SIG-M5 (cell line): Measurements from ENCODE around the gene CBLN2.

Experiments
- DNase-seq: peaks from one replicate; lab custom pipeline; 2025; lab: John Stamatoyannopoulos, UW

Gene CBLN2

DNA sequence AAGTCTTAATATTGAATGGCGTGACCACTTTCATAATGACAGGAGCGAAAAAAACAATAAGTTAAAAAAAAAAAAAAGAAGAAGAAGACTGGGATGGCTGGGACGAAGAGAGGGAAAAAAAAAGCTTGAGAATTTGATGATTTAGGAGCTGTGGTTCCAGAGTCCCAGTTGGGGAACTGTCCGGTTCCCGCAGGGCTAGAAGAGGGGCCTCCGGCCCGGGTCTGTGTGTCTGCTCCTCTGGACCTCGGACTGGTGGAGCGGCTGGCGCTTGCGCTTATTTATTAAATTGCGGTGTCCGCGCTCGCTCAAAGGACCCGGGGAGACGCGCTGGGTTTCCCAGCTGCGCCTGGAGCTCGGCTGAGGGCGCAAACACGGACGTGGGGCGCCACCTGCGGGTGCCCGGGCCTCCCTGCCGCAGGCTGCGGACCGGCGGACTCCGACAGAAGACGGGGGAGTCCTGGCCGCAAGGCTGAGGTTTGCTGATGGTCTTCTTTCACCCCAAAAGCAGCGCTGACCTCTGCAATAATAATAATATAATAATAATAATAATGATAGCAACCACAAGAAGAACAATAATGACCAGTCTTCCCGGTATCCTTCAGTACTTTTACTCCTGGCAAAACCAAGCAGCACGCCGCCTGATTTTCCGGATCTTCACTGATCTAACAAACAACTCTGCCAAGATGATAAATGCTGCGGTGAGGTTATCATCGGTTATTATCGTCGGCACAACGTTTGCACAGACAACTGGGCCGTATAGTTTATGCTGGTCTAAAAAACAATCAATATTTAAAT, at the start of gene CBLN2:
CBLN2 (minus strand) TSS at position 251 of the 795 bp plus-strand sequence. CDS start 2,182 bp downstream, outside the sequence.
- DNase-seq: no peak

DNA sequence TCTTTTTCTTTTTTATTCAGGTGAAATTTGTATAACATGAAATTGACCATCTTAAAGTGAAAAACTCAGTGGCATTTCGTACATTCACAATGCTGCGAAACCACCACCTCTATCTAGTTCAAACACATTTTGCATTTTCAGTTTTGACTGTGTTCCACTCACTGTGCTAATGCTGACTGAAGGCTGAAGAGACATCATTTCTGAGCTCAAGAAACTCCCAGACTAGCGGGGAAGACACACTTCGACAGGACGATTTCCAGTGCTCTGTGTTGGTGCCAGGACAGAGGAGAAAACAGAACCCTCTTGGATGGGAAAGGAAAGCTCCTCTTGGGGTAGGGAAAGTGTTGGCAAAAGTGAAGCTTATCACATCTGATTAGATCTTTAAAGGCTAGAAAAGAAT, 44.2 kb upstream of the CBLN2 start:
- DNase-seq: no peak

DNA sequence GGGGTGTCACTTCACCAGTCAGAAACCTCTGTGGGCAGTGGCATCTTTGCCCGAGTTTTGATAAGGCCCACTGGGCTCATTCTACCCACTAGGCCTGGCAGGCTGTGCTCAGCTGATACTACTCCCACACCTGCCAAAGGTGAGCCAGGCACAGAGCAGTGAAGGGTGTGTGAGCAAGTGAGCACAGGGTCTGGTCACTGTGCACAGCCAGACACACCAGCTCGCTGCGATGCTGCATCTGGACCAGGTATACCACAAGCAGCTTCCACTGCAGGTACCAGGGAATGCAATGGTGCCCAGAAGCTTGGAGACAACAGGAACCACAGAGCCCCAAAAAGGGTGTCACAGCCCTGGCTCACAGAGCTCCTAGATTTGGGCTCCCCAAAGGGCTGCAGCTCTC, 40.6 kb upstream of the CBLN2 start:
- DNase-seq: no peak

DNA sequence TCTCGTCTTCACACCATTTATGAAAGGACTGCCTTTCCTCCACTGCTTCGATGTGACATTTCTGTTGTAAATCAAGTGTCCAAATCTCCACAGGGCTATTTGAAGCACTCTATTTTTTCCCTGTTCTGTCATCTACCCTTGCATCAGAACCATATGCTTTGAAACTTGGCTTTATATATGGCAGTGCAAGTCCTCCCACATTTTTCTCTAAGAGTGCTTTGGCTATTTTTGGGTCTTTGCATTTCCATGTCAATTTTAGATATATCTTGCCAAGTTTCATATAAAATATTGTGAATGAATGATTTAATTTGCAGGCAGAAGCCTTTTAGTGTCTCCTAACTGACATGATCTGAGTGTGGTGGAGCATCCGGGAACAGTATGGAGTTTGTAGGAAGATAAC, 37.8 kb upstream of the CBLN2 start:
- no peak for DNase-seq

DNA sequence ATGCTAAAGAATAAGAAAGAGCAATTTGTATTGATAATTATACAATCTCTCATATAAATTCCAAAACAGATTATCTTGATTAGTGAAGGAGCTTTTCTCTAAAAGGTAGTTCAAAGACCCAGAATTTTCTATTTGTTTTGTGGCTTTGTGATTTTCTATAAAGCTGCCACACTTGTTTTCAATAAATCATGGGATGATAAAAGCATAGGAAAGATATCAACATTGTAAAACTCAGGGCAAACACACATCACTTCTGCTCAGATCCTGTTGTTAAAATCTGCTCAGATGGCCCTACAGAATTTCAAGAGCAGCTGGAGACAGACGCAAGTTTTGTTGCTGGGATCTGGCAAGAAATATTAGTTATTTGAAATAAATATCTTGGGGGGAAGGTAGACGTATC, 28.8 kb upstream of the CBLN2 start:
- DNase-seq: no peak

DNA sequence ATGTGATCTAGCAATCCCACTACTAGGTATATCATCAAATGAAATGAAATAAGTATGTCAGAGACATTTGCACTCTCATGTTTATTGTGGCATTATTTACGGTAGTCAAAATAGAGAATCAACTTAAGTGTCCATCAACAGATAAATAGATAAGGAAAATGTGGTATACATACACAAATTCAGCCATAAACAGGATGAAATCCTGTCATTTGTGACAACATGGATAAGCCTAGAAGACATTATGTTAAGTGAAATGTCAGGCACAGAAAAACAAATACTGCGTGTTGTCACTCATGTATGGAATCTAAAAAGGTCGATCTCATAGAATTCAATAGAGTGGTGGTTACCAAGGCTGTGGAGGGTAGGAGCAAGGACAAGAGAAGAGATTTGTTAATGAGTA, 22.1 kb upstream of the CBLN2 start:
- no peak for DNase-seq

DNA sequence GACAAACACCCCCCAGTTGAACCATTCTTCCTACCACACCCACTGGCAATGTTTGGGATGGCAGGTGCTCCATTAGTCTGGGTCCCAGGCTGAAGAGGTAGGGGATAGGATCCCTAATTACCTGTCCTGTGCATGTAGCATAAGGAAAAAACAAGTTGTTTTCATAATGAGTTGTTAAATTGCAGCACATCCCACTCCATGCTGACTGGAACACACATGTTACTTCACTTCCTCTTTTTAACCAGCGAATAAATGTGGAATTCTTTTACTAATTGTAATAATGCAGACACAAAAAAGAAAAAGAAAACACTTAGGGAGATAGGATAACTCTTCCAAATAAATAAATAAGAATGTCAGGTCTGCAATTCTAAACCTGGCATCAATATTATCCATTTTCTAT, 11.8 kb upstream of the CBLN2 start:
- no peak for DNase-seq

DNA sequence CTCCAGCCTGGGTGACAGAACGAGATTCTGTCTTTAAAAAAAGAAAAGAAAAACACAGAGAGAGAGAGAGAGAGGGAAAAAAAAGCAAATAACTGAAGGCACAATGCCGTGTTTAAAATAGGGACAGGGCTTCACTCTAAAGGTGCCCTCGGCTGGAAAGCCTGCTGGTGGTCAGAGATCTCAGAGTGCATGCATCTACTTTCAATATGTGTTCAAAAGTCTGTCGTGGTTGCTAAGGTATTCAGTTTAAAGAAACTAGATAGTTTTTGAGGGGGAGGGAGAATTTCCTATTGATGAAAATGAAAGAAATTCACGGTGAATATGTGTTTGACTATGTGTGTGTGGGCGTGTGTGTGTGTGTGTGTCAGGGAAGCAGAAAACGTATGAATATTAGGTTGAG, 11.0 kb upstream of the CBLN2 start:
- DNase-seq: no peak

DNA sequence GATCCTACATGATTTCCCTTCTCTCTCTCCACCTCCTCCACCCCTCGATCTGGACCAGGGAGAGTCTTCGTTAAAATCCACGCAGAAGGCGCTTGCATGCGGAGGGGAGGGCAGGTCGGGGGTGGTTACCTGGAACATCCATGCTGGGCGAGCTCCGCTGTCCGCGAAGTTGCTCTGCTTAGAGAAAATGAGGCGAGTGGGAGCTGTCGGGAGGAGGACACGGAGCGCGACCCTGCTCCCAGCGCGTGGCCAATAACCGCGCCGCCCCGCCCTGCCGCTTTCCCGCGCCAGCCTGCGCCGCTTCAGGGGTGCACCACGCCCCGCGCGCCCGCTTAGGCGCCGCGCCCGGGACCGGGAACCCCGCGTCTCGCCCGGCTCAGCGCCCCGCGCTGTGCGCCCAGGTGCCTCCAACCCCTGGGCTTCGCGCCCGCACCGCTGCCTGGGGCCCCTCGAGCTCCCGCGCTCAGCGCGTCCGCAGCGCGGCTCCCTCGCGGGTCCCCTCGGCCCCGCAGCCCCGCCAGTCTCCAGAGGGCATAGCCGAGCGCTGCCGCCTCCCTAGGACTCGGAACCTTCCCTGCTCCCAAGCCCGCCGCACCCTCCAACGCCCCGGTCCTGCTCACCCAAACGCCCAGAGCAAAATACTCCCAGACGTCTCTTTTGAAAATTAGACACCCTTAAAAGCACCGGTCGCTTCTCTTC, 636 bp downstream of the CBLN2 start:
- DNase-seq: no peak

DNA sequence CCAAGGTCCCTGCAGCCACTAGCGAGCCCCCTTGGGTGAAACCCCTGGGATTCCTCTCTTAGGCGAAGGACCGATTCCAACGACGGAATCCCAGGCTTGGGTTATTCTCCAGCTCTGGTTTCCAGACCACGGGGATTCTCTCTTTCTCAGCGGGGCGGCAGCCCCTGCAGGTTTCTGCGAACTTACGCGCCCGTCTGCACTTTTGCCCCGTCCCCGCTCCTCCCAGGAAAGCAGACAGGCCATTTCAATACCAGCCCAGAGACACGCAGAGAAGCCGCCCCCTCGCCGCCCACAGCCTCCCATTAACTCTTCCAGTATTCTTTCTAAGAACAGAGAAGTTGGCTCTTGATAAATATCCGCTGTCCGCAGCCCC, 1.2 kb downstream of the CBLN2 start:
- DNase-seq: no peak

DNA sequence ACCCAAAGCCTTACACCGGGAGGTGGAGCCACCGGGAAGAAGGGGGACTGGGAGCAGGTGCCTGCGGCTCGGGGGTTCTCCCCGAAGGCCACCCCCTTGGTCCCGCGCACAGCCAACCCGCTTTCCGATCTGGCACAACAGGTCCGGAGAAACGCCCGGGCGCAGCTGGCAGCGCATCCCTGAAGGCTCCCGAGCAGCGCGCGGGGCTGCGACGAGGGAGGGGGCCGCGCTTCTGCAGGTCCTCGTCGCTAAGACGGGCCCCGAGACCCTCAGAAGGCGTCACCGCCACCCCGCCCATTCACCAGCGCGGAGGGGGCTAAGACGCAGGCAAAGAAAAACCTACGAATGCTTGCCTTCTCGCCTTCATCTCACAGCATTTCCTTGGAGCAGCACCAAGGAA, 1.8 kb downstream of the CBLN2 start:
- no peak for DNase-seq

DNA sequence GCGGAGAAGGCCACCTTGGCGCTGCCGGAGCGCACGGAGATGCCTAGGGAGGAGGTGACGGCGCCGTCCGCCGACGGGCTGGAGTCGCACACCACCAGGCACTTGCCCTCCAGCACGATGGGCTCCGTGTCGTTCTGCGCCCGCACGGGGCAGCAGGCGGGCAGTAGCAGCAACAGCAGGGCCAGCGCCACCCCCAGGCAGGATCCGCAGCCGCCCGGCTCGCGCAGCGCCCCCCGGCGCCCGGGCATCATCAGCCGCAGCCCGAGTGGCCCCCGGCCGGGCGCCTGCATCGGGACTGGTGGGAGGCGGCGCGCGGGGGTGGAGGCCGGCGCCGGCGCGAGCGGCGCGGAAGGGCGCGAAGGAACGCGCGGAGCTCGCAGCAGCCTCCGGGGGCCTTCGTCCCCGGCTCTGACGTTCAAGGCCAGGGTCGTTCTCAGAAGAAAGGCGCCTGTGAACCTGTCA, 2.2 kb downstream of the CBLN2 start:
- DNase-seq: no peak

DNA sequence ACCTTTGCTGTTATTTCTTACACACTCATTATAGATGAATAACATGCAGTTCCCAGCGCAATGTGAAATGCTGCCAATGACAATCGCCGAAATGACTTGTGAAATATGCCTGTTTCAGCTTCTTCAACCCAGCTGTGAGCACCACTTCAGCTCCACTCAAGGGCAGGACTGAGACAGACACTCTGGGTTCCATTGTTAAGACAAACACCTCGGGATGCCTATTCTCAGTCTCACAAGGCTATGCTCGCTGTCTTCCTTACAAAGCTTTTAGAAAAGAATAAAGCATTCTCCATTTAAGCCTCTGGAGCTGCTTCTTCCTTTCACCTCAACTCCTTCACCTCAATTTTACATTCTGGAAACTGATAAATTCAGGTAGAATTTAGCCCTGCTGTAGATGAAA, 4.2 kb downstream of the CBLN2 start:
- DNase-seq: no peak

DNA sequence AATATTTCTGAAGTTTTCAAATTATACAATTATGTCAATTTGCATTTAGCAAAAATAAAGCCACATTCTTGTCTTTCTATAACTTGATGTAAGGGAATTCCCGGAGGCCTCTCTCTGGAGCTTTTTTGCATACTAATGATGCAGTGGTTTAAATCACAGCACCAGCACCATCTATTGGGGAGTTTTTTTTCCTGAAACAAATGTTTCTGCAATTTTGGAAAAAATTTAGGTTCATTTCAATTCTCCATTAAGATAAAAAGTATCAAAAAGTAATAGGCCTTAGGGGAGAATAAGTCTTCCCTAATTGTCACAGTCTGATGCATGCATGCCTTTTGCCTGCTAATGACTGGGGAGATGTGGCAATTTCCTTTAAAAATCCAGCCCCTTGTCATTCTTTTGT, 13.5 kb downstream of the CBLN2 start:
- no peak for DNase-seq

DNA sequence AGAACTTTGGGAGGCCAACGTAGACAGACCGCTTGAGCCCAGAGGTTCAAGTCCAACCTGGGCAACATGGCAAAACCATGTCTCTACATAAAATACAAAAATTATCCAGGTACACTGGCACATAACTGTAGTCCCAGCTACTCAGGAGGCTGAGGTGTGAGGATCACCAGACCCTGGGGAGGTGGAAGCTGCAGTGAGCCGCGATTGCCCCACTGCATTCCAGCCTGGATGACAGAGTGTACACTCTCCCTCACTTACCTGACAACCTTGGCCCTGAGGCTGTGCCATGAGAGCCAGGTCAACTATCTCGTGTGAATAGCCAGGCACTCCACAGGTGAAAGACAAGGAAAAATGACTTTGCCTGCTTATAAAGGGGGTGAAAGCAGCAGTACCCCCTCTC, 39.3 kb downstream of the CBLN2 start:
- no peak for DNase-seq

DNA sequence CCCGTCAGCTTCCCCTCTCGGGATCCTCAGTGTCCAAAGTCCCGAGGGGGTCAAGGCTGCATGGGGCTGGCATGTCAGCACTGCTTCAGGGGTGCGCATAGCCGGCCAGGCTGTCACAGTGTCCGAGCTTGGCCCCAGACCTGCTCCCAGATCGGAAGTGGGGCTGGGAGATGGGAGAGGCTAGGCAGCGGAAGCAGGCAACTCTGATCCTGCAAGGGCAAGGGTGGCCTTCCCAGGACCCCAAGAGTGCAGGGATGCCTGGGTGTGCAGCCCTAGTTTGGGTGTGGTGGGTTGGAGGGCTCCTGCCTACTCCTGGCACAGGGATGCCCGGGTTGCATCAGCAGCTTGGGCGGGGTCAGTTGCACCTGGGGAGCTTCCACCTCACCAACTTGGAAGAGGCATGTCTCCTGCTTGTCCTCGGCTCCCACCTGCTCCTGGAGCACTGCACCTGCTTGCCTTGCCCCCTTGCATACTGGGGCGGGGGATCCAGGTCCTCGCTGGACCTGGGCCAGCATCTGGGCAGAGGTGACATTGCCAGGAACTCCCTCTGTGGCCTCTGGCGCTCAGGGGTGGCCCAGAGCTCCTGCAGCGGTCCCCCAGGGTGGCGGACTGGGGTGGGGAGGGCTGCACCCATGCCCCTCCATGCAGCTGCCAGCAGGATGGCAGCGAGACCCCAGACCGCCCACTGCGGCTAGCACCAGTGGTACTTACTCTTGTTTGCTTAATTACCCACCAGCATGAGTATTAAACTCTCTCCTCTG, 41.3 kb downstream of the CBLN2 start:
- DNase-seq: no peak

DNA sequence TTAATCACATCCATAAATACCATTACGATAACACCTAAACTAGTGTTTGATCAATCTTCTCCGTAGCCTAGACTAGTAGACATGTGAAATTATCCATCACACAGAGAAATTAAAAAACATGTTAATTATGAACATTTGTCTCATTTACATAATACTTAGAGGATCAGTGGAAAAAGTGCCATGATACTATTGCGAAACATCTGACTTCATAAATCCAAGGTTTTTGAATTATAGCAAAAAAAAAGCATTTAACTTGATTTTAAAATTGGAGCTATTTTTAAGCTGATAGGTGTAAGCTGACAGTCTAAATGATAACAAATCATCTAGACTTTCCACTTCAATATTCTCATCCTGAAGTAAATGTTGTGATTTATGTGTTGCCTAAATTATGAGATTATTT, 51.6 kb downstream of the CBLN2 start:
- no peak for DNase-seq
